Measurements from ENCODE around the gene UVRAG. TPM values are rescaled to one million over a fixed set of nuclear protein-coding genes. Genes with fewer than 3 reads are reported as not detected.

Gene UVRAG
- total and polyA plus RNA-seq, 4 donors, result 4.4 to 15.1 (median 10.0) TPM

GRCh38 chr11:76167590-76167989, 352.6 kb downstream of the UVRAG start:
- no peak overlapping the region for H3K9ac ChIP-seq (ENCODE audit: low read depth in 1 of 2, low read length in 2 of 2)
- 81% methylated on average over 13 of the region's 13 CpGs for WGBS
- no peak overlapping the region for H3K27ac ChIP-seq (ENCODE audit: low read depth in 1 of 2, low read length in 2 of 2)
- DNase-seq (ENCODE audit: low spot score), result no peak
- H3K9me3 ChIP-seq (ENCODE audit: control insufficient read depth in 4 of 4, low read length in 3 of 4), result no peaks in the 10 kb centered on the region
- no peaks in the 10 kb centered on the region for H3K4me1 ChIP-seq (ENCODE audit: control insufficient read depth in 4 of 4, insufficient read depth in 4 of 4, low read length in 3 of 4)
- H3K36me3 ChIP-seq (ENCODE audit: control insufficient read depth in 4 of 4, insufficient read depth in 3 of 4, low read depth in 1 of 4, low read length in 3 of 4), result no peaks in the 10 kb centered on the region
- TF ChIP-seq MAX (IDR thresholded peaks at IDR 0.05) (no peak), RXRA (IDR thresholded peaks at IDR 0.05) (no peak), NR2F2 (IDR thresholded peaks at IDR 0.05) (no peak), RAD21 (IDR thresholded peaks at IDR 0.05) (no peak), TAF1 (conservative IDR thresholded peaks at IDR 0.05) (no peak), ZBTB33 (IDR thresholded peaks at IDR 0.05) (no peak), REST (IDR thresholded peaks at IDR 0.05) (no peak), EGR1 (IDR thresholded peaks at IDR 0.05; ENCODE audit: low read depth in 2 of 2) (no peak), CTCF (IDR thresholded peaks at IDR 0.05; ENCODE audit: low read depth, low read length, missing input control) (no peak), YY1 (IDR thresholded peaks at IDR 0.05) (no peak), HNF4A (conservative IDR thresholded peaks at IDR 0.05) (no peak)
- no peak overlapping the region for H3K4me3 ChIP-seq (ENCODE audit: low read depth in 1 of 3, low read length in 3 of 3)
- no peaks in the 10 kb centered on the region for H3K27me3 ChIP-seq (ENCODE audit: control insufficient read depth in 4 of 4, insufficient read depth in 4 of 4, low read length in 3 of 4)

- Histone ChIP-seq H3K27ac (ENCODE audit: low read depth in 1 of 2, low read length in 2 of 2) (no peak overlapping the region), H3K9me3 (ENCODE audit: control insufficient read depth in 4 of 4, low read length in 3 of 4) (no peaks in the 10 kb centered on the region), H3K36me3 (ENCODE audit: control insufficient read depth in 4 of 4, insufficient read depth in 3 of 4, low read depth in 1 of 4, low read length in 3 of 4) (no peaks in the 10 kb centered on the region), H3K4me1 (ENCODE audit: control insufficient read depth in 4 of 4, insufficient read depth in 4 of 4, low read length in 3 of 4) (no peaks in the 10 kb centered on the region), H3K9ac (ENCODE audit: low read depth in 1 of 2, low read length in 2 of 2) (no peak overlapping the region), H3K4me3 (ENCODE audit: low read depth in 1 of 3, low read length in 3 of 3) (no peak overlapping the region), H3K27me3 (ENCODE audit: control insufficient read depth in 4 of 4, insufficient read depth in 4 of 4, low read length in 3 of 4) (no peaks in the 10 kb centered on the region)
- TF ChIP-seq SP1 (IDR thresholded peaks at IDR 0.05) (no peak), GABPA (IDR thresholded peaks at IDR 0.05 in 1 of 2, conservative IDR thresholded peaks at IDR 0.05 in 1 of 2) (no peak), NR2F2 (IDR thresholded peaks at IDR 0.05) (no peak), RXRA (IDR thresholded peaks at IDR 0.05) (no peak), HNF4A (conservative IDR thresholded peaks at IDR 0.05) (no peak), RAD21 (IDR thresholded peaks at IDR 0.05) (no peak)
- 82% methylated on average over 15 of the region's 15 CpGs for WGBS
- no peak for DNase-seq (ENCODE audit: low spot score)
Measured at GRCh38 chr11:76169473-76169896, 354.5 kb downstream of the UVRAG start.
